ENCODE data around the gene LYZL4.

- no peak for TF ChIP-seq CTCF (IDR thresholded peaks at IDR 0.05)
- TF ChIP-seq POLR2A (IDR thresholded peaks at IDR 0.05): no peak
Observed at GRCh38 chr3:42355612-42356011, 54.8 kb downstream of the LYZL4 start.
